ENCODE results near the gene LSM2.

The LSM2 gene

DNA sequence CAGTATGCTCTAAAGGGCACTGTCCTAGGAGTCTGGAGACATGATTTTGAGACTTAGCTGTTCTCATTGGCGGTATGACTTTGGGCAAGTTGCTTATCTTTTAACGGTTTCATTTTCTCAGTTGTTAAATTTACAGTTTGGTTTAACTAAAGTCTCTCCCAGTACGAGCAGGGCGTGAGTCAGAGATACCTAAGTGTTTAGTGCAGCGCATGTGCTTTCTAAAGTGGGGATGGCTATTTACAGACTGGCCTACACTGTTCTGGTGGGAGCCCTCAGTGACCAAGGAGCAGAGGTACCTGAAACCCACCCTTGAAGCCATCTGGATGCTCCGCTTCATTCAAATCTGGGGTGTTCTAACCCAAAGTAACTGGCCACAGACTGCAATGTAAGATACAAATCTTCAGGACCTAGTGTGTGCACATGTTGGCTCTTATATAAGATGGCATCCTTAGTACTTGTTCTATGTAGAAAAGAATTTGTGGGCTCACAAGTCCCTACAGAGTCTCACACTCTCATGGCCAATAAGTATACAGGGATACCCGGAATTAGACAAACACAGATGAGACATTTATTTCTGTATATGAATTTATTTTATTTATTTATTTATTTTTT, 56.2 kb downstream of the LSM2 start:
- no peak for DNase-seq (ENCODE audit: low read depth)

DNA sequence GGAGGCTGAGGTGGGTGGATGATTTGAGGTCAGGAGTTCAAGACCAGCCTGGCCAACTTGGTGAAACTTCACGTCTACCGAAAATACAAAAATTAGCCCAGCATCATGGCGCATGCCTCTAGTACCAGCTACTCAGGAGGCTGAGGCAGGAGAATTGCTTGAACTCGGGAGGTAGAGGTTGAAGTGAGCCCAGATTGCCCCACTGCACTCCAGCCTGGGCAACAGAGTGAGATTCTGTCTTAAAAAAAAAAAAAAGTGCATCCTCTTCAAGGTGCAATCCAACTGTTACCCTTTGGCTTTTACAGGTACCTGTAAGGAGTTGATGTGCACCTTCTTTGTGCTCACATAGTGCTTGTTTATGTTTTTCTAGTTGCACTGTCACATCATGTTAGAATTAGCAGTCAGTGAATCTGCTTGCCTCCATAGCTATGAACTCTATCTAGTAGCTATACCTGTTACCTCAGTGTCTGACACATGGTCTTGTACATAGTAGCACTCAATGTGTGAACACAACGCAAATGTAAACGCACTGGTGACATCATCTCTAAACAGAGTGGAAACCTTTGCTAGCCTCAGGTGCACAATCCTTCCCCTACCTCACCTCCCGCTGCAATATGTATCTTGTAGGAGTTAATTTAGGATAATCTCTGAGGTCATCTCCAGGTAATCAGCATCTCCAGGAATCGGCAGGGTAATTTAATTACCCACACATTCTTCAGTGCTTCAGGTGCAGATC, 57.3 kb downstream of the LSM2 start:
- DNase-seq (ENCODE audit: low read depth), result no peak

All from fibroblast of the conjunctiva (primary cell).